Stimulated activated CD8-positive, alpha-beta memory T cell treated with anti-CD3 and anti-CD28 coated beads, Interleukin-12 subunit alpha, Interleukin-12 subunit beta, amount 100 ng/mL, for 1 hour (primary cell): ENCODE results near the gene UGT1A1.

Experiments used
- DNase-seq: peaks from one replicate; pipeline ENCODE4 v3.0.0-alpha.2; 2020; ENCODE audit warnings: low read depth

UGT1A1 gene

DNA sequence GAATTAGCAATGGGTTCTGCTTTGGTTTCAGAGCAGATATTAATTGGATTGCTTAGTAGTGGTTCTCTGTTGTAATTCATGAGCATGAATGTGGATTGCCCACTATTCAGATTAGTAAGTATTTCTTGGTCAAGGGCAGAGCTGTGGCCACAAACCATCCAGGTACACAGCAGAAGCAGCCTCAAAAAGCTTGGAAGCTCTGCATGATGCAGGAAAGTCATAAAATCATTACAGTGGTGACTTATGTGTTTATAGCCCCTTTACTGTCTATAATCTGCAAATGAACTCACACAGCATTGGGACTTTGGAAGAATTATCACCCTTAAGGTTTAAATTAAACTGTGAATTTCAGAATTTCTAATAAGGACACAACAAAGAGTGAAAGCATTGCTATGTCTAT lies 1.9 kb upstream of the UGT1A1 start:
- no peak for DNase-seq

DNA sequence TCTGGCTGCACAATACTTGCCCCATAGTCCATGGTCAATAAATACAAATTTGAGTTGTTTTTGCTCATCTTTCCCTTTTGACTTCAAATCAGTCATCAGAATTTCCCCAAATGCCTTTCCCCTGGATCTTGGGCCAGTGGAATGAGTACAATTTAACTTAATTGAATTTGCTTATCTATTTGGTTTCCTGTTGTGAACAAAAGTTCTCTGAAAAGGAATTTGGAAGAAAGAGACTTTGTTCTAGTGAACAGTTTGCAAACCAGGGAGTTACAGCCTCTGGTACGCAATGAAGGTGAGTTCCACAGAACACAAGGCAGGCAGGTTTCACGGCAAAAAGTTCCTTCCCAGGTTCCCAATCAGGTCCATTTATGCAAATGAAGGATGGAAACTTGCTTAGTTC lies 1.2 kb upstream of the UGT1A1 start:
- DNase-seq, result no peak

DNA sequence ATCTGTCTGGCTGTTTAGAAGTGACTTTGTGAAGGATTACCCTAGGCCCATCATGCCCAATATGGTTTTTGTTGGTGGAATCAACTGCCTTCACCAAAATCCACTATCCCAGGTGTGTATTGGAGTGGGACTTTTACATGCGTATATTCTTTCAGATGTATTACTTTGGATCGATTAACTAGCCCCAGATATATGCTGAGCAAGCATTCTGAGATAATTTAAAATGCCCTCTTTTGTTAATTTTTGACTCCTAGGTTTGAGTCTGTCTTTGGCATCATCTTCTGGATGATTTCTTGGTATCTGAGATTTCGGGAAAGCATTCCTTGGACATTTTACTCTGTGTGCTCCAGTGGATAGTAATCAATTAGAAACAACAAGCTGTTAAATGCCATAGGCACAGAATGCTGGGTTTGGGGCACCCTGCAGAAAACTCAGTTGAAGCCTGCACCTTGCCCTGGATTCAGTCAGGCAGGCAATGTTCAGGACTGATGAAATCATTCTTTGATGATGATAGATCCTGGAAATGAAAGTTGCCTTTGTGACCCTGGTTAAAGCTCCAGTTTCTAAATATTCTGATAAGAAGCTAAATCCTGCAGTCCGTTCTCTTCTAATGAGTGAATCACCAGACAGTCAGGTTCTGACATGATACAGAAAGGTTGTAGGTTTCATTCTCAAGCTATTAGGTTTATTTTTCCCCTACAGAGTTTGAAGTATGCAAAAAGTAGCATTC lies 1.1 kb downstream of the UGT1A1 start:
- no peak for DNase-seq

DNA sequence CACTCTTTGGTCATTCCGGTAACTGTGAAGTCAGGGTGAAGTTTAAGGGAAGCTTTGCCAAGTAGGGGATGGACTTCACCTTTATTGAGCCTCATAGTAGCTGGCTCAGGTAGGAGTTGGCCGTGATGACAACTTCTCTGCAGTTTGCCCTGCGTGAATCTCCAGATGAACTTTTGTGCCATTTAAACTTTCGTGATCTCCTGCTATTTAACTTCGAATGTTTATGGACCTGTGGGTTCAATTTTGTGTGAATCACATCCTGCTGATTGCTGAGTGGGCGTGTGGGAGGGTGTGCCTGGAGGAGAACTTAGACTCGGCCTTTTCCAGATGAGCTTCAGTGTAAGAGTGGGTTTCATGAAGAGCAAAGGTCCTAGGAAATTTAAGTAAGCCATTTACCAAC lies 4.2 kb downstream of the UGT1A1 start:
- DNase-seq, result no peak

DNA sequence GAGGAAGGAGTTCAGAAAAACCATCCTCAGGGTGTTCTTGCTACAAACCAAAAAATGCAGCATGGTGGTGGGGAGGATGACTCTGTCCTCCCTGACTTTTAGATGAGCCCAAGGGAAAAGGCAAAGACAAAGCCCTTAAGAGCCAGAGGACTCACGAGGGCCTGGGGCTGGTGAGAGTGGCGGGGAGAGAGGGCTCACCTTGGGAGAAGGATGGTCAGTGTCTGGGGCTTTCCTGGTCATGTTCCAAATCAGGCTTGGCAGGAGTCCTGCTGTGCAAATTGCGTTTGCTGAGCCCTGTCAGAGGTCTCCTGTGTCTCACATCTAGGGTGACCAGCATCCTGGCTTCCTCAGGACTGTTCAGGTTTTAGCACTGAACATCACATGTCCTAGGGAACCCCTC lies 4.7 kb downstream of the UGT1A1 start:
- no peak for DNase-seq

DNA sequence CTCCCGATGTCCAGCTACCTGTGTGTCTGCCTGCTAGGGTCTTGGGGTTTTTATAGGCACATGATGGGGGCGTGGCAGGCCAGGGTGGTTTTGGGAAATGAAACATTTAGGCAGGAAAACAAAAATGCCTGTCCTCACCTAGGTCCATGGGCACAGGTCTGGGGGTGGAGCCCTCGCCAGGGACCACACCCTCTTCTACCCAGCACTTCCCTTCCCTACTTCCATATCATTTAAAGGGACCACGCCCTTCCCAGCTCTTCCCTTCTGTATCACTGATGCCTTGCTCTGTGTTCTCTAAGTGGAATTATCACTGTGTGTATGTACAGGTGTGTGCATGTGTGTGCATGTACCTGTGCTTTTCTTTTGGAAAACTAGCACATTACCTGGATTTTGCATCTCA lies 6.3 kb downstream of the UGT1A1 start:
- no peak for DNase-seq

DNA sequence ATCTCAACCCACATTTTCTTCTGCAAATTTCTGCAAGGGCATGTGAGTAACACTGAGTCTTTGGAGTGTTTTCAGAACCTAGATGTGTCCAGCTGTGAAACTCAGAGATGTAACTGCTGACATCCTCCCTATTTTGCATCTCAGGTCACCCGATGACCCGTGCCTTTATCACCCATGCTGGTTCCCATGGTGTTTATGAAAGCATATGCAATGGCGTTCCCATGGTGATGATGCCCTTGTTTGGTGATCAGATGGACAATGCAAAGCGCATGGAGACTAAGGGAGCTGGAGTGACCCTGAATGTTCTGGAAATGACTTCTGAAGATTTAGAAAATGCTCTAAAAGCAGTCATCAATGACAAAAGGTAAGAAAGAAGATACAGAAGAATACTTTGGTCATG lies 8.0 kb downstream of the UGT1A1 start:
- no peak for DNase-seq

DNA sequence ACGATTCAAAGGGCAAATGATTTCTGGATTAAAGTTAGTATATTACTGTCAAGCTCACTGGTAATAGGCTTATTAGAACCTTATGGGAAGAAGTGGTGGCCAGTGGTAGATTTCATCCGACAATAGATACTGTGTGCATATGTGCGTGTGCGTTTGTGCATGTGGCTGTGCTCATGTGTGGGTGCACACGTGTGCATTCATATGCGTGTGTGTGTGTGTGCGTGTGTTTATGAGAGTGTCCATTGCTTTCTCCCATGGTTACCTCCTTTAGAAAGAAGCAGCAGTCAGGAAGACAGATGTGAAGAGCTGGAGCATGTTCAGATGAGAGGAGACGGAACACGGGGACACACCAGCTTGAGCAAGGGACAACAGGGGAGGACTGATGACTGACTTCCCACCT lies 9.2 kb downstream of the UGT1A1 start:
- DNase-seq, result no peak

DNA sequence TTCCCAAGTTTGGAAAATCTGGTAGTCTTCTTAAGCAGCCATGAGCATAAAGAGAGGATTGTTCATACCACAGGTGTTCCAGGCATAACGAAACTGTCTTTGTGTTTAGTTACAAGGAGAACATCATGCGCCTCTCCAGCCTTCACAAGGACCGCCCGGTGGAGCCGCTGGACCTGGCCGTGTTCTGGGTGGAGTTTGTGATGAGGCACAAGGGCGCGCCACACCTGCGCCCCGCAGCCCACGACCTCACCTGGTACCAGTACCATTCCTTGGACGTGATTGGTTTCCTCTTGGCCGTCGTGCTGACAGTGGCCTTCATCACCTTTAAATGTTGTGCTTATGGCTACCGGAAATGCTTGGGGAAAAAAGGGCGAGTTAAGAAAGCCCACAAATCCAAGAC lies 12.1 kb downstream of the UGT1A1 start:
- no peak for DNase-seq

DNA sequence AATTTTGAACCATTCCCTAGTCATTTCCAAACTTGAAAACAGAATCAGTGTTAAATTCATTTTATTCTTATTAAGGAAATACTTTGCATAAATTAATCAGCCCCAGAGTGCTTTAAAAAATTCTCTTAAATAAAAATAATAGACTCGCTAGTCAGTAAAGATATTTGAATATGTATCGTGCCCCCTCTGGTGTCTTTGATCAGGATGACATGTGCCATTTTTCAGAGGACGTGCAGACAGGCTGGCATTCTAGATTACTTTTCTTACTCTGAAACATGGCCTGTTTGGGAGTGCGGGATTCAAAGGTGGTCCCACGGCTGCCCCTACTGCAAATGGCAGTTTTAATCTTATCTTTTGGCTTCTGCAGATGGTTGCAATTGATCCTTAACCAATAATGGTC lies 12.5 kb downstream of the UGT1A1 start:
- DNase-seq, result no peak

DNA sequence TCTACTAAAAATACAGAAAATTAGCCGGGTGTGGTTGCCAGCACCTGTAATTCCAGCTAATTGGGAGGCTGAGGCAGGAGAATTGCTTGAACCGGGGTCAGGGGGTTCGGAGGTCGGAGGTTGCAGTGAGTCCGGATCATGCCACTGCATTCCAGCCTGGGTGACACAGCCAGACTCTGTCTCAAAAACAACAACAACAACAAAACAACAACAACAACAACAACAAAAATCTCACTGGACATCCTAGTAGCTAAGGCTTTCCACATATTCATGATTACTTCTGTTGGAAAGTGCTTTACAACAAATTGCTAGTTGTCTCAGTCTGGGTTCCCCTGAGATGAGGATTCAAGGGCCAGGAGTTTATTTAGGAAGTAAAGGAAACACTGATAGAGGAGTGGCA lies 13.8 kb downstream of the UGT1A1 start:
- DNase-seq, result no peak

DNA sequence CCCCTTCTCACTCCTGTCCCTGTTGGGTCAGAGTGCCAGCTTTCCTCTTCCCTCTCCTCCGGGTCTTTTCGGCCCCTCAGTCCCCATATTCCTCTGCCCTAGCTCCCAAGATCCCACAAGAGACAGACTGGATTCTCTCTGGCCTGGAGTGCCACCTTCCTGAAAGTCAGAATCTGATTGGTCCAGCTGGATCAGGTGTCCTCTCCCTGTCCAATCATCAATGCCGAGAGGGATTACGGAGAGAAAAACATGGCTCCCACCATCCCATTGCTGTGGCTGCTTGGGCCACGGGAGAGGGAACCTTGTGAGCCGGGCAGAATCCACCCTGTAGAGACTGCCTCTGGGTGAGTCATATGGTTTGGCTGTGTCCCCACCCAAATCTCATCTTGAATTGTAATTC lies 15.3 kb downstream of the UGT1A1 start:
- no peak for DNase-seq

DNA sequence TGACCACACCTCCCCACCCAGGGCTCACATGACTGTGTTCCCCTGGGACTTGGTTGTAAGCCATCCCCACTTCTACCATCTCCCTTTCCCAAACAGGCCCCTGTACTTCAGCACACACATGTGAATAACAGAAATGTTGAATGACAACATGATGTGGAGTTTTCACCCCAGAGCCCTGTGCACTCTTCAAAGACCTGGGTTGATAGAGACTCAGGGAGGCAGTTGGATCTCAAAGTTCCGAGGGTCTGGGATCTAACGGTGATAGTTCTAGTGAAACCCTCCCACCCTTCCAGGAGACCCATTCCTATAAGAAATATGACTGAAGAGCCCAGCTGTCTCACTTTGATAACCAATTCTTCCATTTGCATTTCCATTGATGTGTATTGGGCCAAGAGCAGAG lies 18.0 kb downstream of the UGT1A1 start, which contains the start of gene MROH2A:
Gene MROH2A, plus strand, starts transcription at position 301 of the 400 bp plus-strand sequence. CDS start 1,029 bp downstream, outside the sequence.
- no peak for DNase-seq

DNA sequence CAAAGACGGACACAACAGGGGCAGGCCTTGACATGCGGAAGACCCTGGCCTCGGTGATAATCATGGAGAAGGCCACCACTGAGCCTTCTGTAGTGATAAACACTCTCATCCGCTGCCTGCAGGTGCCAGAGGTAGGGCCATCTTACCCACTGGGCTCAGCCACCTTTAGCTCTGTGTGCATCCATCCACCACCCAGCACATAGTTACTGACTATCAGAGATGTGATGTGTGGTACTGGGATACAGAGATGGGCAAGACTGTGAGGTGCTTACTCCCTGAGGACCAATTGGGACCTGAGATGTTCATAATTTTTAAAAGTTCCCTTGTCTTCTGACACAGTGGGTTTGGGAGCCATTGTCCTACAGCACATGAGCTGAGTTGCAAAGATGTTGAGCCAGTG lies 19.7 kb downstream of the UGT1A1 start:
- DNase-seq, result no peak

DNA sequence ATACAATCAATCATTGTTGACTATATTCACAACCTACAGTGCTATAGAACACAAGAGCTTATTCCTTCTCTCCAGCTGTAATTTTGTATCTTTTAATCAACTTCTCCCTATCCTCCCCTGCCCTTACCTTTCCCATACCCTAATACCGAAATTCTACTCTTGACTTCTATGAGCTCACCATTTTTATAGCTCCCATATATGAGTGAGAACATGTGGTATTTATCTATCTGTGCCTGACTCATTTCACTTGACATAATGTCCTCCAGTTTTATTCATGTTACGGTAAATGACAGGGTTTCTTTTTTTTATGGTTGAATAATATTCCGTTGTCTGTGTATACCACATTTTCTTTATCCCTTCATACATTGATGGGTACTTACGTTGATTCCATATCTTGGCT lies 20.7 kb downstream of the UGT1A1 start:
- no peak for DNase-seq

DNA sequence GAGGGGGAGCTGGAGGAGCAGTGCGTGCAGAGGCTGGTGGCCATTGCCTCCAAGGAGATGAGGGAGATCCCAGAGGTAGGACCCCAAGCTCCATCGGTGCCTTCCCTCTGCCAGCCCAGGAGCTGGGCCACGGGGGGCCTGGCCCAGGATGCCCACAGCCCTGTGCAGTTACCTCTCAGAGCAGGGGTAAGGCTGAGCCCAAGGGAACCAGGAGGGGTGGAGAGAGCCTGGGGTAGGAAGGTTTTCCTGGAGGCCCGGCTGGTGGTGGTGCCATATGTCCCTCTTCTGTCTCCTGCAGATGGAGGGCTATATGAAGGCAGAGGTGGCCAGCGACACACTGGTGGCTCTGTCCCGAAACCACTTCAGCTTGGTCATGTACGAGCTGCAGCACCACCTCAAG lies 29.5 kb downstream of the UGT1A1 start:
- no peak for DNase-seq

DNA sequence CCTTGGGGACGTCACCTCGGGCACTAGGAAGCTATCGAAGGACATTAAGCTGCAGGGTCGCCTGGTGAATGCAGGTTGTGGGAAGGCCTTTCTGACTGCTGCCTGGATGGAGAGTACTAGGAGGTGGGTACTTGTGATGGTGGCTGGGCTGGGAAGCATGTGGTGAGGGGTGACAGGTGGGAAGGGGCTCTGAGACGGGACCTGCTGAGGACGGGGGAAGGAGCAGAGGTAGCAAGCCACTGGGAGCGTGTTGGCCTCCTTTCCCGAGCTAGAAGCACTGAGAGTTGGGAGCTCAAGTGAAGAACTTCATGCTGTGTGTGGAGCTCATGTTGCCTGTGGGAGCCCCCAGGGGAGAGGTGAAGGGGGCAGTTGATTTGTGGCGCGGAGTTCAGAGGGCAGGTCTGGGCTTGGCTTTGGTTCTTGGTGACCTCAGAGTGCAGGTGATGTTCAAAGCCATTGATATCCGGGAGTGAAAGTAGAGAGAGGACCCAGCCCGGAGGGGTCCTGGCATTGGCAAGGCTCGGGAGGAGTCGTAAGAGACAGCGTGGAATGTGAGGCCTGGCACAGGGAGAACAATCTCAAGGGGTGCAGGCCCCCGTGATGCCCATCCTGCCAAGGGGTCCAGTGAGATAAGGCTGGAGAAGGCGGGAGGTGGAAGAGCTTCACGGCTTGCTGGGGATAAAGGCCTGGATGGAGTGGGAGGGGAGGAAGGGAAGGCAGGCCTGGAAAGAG lies 31.2 kb downstream of the UGT1A1 start:
- DNase-seq, result no peak

DNA sequence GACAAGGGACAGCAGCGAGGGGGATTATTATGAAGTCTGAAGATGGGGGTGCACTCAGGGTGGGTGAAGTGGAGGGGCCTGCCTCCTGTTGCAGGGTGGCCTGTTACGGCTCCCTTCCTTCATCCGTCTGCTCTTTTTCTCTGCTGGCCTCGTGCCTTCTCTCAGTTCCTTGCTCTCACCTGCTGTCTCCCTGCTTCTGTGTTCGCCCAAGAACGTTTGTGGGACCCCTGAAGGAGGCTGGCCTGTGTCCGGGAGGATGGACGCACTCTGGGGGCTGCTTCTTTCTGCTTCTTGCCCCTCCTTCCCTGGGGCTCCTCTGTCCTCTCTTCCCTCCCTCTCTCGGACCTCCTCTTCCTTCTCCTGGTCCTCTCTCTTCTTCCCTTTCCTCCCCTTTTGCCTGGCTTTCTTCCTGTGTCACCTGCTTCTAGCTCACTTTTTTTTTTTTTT lies 31.8 kb downstream of the UGT1A1 start:
- DNase-seq, result no peak

DNA sequence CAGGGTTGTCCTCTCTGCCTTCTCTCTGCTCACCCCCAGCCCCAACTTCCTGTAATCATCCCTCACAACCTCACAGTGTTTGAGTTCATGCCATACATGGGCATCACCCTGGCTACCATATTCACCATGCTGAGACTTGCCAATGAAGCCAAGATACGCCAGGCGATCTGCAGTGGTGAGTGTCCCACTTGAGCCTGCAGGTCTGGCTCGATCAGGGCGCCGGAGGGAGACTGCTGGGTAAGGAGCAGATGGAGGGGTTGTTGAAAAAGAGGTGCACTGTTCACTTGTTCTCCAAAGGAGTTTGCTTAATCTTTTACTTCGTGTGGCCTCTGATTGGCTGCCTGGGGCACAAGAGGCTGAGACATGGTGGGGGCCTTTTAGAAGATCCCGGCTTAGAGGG lies 32.6 kb downstream of the UGT1A1 start:
- DNase-seq, result no peak

DNA sequence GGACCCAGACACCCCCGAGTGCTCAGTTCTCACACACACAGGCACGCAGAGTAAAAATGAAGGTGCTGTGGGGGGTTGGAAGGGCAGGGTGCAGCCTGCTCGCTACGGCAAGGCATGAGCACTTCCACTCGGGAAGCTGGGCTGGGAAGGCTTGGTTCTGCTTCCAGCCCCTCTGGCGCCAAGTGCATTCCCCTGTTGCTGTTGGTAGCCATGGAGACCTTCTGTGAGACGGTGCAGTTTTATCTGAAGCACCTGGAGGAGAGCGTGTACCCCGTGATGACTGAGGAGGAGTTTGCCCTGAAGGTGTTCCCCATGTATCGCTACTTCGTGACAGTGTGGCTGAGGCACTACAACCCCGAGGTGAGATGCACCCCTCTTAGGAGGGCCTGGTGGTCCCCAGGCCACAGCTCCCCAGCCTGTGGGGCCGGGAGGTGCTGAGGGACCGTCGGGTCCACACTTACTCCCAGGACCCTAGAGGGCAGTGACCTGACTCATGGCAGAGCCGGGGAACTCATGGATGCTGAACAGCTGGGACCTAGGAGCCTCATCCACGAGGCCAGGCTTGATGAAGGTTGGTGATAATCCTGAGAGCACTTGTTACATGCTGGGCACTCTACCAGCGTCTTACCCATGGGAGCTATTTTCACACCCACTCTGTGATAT lies 33.5 kb downstream of the UGT1A1 start:
- DNase-seq, result no peak

DNA sequence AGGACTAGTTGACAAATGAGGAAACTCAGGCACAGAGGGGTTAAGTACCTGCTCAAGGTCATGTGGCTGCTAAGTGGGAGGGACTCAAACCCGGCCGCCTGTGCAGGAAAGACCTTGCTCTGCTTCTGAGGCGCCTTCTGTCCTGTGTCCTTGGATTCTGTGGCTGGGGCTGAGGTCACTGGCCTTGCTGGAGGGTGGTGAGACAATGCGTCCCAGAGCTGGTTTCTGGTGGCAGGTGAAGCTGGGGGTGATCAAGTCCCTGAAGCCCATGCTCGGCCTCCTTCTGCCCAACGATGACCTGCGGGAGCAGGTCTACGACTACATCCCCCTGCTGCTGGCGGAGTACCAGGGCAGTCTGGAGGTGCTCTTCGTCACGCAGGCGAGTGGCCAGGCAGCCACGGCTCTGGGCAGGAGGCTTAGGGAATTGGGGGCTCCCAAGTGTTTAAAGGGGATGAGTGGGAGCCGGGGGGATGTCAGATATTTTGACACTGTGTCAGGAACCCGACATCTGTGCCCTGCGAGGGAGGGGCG lies 34.1 kb downstream of the UGT1A1 start:
- no peak for DNase-seq

DNA sequence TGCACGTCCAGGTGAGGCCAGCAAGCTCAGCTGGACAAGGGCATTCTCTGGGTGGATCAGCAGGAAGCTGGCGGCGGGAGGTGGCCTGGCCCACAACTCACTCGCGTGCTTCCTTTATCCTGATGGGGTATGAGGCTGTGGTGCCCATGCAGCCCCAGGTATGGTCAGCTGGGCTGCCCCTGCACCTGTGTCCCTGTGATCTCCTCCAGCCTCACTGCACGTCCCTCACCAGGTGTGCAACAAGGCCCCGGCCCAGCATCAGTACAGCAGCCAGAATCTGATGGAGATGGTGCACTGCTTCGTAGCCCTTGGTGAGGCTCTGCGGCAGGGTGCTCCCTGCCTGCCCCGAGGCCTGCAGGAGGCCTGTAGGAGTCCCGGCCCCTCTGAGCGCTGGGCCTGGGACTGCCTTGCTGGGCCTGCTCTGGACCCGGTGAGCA lies 35.7 kb downstream of the UGT1A1 start:
- DNase-seq, result no peak

DNA sequence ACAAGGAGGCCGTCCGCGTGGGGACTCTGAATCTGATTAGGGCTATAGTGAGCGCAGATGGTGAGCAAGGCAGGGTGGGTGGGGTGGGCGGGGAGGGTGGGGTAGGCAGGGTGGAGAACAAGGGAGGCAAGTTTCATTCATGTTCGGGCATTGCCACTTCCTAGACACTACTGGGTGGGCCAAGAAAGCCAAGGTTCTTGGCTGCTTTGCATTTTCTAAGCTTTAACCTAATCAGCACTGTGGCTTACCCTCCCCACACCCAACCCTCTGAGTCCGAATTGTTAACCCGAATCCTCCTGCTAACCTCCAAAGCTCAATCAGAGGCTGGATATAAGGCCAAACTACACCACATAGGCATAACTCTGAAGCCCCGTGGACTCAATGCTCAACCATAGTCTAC lies 36.2 kb downstream of the UGT1A1 start:
- DNase-seq, result no peak
